Right atrium auricular region (tissue), 2 donors: ENCODE measurements around the gene TMEM92. TPM values are rescaled to one million over a fixed set of nuclear protein-coding genes. Genes with fewer than 3 reads are reported as not detected.

Source experiments
- DNase-seq: peaks from one replicate; pipeline ENCODE4 v3.0.0-alpha.2; 2019; ENCODE audit warnings: low spot score
- H3K27ac ChIP-seq, 2 donors: fragments of 200-600 bp; sonication (generic); 1 replicate in 1 of 2; 2 replicates in 1 of 2; pipeline ENCODE4 v1.5.1; 2016 to 2019
- H3K27me3 ChIP-seq, 2 donors: fragments of 200-600 bp; sonication (generic); one replicate each; pipeline versions ENCODE4 v1.5.1 to v1.6.0; 2017 to 2019
- H3K36me3 ChIP-seq: fragments of 200-600 bp; sonication (generic); one replicate; pipeline ENCODE4 v1.5.1; 2016
- H3K4me1 ChIP-seq, 2 donors: fragments of 200-600 bp; sonication (generic); one replicate each; pipeline versions ENCODE4 v1.5.1 to v1.6.0; 2017 to 2019
- H3K4me3 ChIP-seq, 2 donors: fragments of 200-600 bp; sonication (generic); 1 replicate in 1 of 2; 2 replicates in 1 of 2; pipeline ENCODE4 v1.5.1; 2017 to 2019; ENCODE audit warnings: mild to moderate bottlenecking in 1 of 2, moderate library complexity in 1 of 2
- H3K9me3 ChIP-seq, 2 donors: fragments of 200-600 bp; sonication (generic); one replicate each; pipeline ENCODE4 v1.5.1; 2019
- CTCF ChIP-seq, 2 donors: fragments of 200-600 bp; sonication (generic); IDR thresholded peaks; one replicate each; pipeline ENCODE4 v1.5.1; 2019; ENCODE audit warnings: antibody characterized with exemption in 2 of 2
- total RNA-seq, 2 donors: library from RNA; depleted of rRNA; stranded (reverse); fragments of >200 nt; gene quantifications; one replicate each; pipeline ENCODE4 v1.1.0, GENCODE V29; 2016

The TMEM92 gene
- total RNA-seq, 2 donors from 2014 or later, result not detected

- H3K27me3 ChIP-seq, result no peaks in the 10 kb centered on the region
- H3K4me1 ChIP-seq, result peaks cover 0 to 11% of the 10 kb centered on the region in 2 donors
- no peak overlapping the region for H3K4me3 ChIP-seq
- H3K9me3 ChIP-seq, result no peaks in the 10 kb centered on the region
- no peak overlapping the region for H3K27ac ChIP-seq
- no peak for TF ChIP-seq CTCF (IDR thresholded peaks at IDR 0.05)
- H3K36me3 ChIP-seq, result no peaks in the 10 kb centered on the region
- DNase-seq, result no peak
Observed at GRCh38 chr17:50301891-50302584, 27.8 kb downstream of the TMEM92 start.

GRCh38 chr17:50303051-50303450 lies 28.8 kb downstream of the TMEM92 start:
- H3K36me3 ChIP-seq, result no peaks in the 10 kb centered on the region
- H3K9me3 ChIP-seq, result no peaks in the 10 kb centered on the region
- no peak for DNase-seq
- H3K4me1 ChIP-seq, result peaks cover 0 to 11% of the 10 kb centered on the region in 2 donors
- no peak overlapping the region for H3K4me3 ChIP-seq
- no peaks in the 10 kb centered on the region for H3K27me3 ChIP-seq
- no peak for TF ChIP-seq CTCF (IDR thresholded peaks at IDR 0.05)
- no peak overlapping the region for H3K27ac ChIP-seq

- no peak for TF ChIP-seq CTCF (IDR thresholded peaks at IDR 0.05)
- no peak for DNase-seq
- H3K4me3 ChIP-seq, result no peak overlapping the region
Observed at GRCh38 chr17:50303596-50303995, 29.3 kb downstream of the TMEM92 start.

GRCh38 chr17:50304781-50305404 lies 30.6 kb downstream of the TMEM92 start:
- no peak for DNase-seq
- no peak overlapping the region for H3K4me3 ChIP-seq
- H3K27ac ChIP-seq, result no peak overlapping the region

More at GRCh38 chr17:50303596-50303995, 29.3 kb downstream of the TMEM92 start:
- H3K36me3 ChIP-seq, result no peaks in the 10 kb centered on the region
- H3K4me1 ChIP-seq, result peaks cover 0 to 11% of the 10 kb centered on the region in 2 donors
- H3K27ac ChIP-seq, result no peak overlapping the region
- no peaks in the 10 kb centered on the region for H3K27me3 ChIP-seq
- H3K9me3 ChIP-seq, result no peaks in the 10 kb centered on the region

GRCh38 chr17:50307654-50308053 lies 33.4 kb downstream of the TMEM92 start:
- Histone ChIP-seq H3K9me3 (no peaks in the 10 kb centered on the region), H3K4me1 (peaks cover 0 to 11% of the 10 kb centered on the region in 2 donors), H3K36me3 (no peaks in the 10 kb centered on the region), H3K27ac (no peak overlapping the region), H3K27me3 (no peaks in the 10 kb centered on the region), H3K4me3 (no peak overlapping the region)
- no peak for TF ChIP-seq CTCF (IDR thresholded peaks at IDR 0.05)
- DNase-seq, result no peak

More at GRCh38 chr17:50304781-50305404, 30.6 kb downstream of the TMEM92 start:
- TF ChIP-seq CTCF (IDR thresholded peaks at IDR 0.05), result no peak
- Histone ChIP-seq H3K4me1 (peaks cover 0 to 11% of the 10 kb centered on the region in 2 donors), H3K9me3 (no peaks in the 10 kb centered on the region), H3K27me3 (no peaks in the 10 kb centered on the region), H3K36me3 (no peaks in the 10 kb centered on the region)
